ENCODE results near the gene LIN7C. TPM values are rescaled to one million over a fixed set of nuclear protein-coding genes. Genes with fewer than 3 reads are reported as not detected.

The LIN7C gene
- total and polyA plus RNA-seq, 2 of the 8 experiments (the other 6 are each of a cell fraction or from before 2014, with no cell fraction given), result 10.5 to 42.7 TPM

GRCh38 chr11:27553186-27553585, 46.6 kb upstream of the LIN7C start:
- Histone ChIP-seq H2BK5ac (ENCODE audit: low read depth, low read length) (no peak overlapping the region), H3K23ac (ENCODE audit: insufficient read length) (no peak overlapping the region), H3K36me3 (ENCODE audit: control insufficient read depth in 2 of 4, insufficient read depth in 4 of 4, low read length in 3 of 4) (no peaks in the 10 kb centered on the region), H2BK120ac (replicated peaks; ENCODE audit: low read depth, low read length) (no peak overlapping the region), H3K4ac (replicated peaks; ENCODE audit: insufficient read length, low read depth, low read length) (no peak overlapping the region), H2BK12ac (ENCODE audit: low read depth, low read length) (no peak overlapping the region), H2BK15ac (ENCODE audit: low read length) (no peak overlapping the region), H3K9me3 (ENCODE audit: insufficient read depth in 2 of 2, low read depth in 1 of 2, low read length in 1 of 2) (no peaks in the 10 kb centered on the region), H4K91ac (replicated peaks; ENCODE audit: insufficient read length, low read length) (no peak overlapping the region), H4K5ac (ENCODE audit: insufficient read length, low read depth, low read length) (no peak overlapping the region), H3K18ac (ENCODE audit: extremely low read depth, low read length) (no peak overlapping the region), H3K27ac (ENCODE audit: low read depth, low read length) (no peak overlapping the region), H3K23me2 (ENCODE audit: low read depth, low read length) (no peaks in the 10 kb centered on the region), H2AFZ (ENCODE audit: low read length) (no peak overlapping the region), H3K56ac (replicated peaks; ENCODE audit: insufficient read length, low read depth, low read length) (no peak overlapping the region), H3K14ac (ENCODE audit: insufficient read length) (no peak overlapping the region), H3K9ac (replicated peaks in 1 of 4; ENCODE audit: extremely low read depth in 1 of 4, low read depth in 3 of 4, low read length in 3 of 4) (no peak overlapping the region), H3K4me1 (replicated peaks in 1 of 4; ENCODE audit: control insufficient read depth in 3 of 4, insufficient read depth in 4 of 4, low read length in 3 of 4) (peaks cover 0 to 3% (median 0%) of the 10 kb centered on the region in 4 experiments; a peak in 1 of 7 replicates), H2BK20ac (ENCODE audit: low read length) (no peak overlapping the region), H3K79me2 (ENCODE audit: control insufficient read depth in 1 of 2, insufficient read depth in 2 of 2, low read length in 2 of 2) (no peaks in the 10 kb centered on the region), H3K27me3 (replicated peaks in 1 of 4; ENCODE audit: control insufficient read depth in 3 of 4, extremely low read depth in 1 of 4, insufficient read depth in 3 of 4, low read length in 3 of 4) (no peaks in the 10 kb centered on the region), H4K8ac (ENCODE audit: extremely low read depth, insufficient read depth, low read length) (no peak overlapping the region), H3K79me1 (ENCODE audit: low read depth, low read length) (no peaks in the 10 kb centered on the region), H3K4me2 (ENCODE audit: insufficient read depth in 1 of 2, low read depth in 2 of 2, low read length in 2 of 2) (no peak overlapping the region), H3K4me3 (ENCODE audit: extremely low read depth in 1 of 4, insufficient read depth in 2 of 4, low read depth in 3 of 4, low read length in 4 of 4) (no peak overlapping the region), H2AK5ac (ENCODE audit: low read depth, low read length) (no peak overlapping the region), H4K20me1 (replicated peaks in 1 of 2; ENCODE audit: control insufficient read depth in 1 of 2, insufficient read depth in 2 of 2, low read length in 2 of 2) (no peaks in the 10 kb centered on the region)
- TF ChIP-seq CTBP2 (IDR thresholded peaks at IDR 0.05; ENCODE audit: borderline replicate concordance, insufficient read depth, insufficient read length, low read length) (no peak), MAX (IDR thresholded peaks at IDR 0.05) (no peak)
- FAIRE-seq, result no peak
- ChIA-PET POLR2A (ENCODE audit: partially characterized antibody) (no interaction called here), CTCF (ENCODE audit: partially characterized antibody) (no interaction called here)
- 82% methylated on average over 3 of the region's 3 CpGs; no CpG with 5 or more reads in 1 of the 2 experiments for WGBS, 2 experiments (ENCODE audit: extremely low coverage in 1 of 2, insufficient coverage in 1 of 2, insufficient read length in 1 of 2, insufficient replicate concordance in 2 of 2, low coverage in 1 of 2, low lambda C conversion rate in 2 of 2, missing lambda C conversion rate in 1 of 2)
- DNase-seq (ENCODE audit: low read depth in 1 of 2, low spot score in 2 of 2), result no peak
